SKM-1 (cell line): Measurements from ENCODE around the gene TMOD1.

ENCODE experiments used
- DNase-seq: peaks from one replicate; lab custom pipeline; 2025; ENCODE audit not compliant: unreplicated experiment; lab: John Stamatoyannopoulos, UW

The TMOD1 gene

DNA sequence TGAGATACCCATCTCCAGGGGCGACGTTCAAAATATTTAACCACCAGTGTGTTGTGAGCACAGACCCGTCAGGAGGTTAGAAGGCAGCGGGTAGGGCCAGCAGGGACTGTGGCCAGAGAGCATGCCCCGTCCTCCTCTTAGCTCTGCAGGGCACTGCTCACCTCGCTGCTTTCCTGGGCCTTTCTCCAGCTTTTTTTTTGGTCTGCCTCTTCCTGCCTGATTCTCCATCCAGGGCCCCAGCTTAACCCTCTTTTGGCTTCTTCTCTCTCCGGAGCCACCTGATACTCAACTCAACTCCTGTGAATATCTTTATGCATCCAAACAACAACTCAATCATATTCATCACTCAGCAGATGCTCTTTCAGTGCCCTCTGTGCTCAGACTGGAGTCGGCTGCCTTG lies 44.0 kb downstream of the TMOD1 start:
- DNase-seq: no peak

DNA sequence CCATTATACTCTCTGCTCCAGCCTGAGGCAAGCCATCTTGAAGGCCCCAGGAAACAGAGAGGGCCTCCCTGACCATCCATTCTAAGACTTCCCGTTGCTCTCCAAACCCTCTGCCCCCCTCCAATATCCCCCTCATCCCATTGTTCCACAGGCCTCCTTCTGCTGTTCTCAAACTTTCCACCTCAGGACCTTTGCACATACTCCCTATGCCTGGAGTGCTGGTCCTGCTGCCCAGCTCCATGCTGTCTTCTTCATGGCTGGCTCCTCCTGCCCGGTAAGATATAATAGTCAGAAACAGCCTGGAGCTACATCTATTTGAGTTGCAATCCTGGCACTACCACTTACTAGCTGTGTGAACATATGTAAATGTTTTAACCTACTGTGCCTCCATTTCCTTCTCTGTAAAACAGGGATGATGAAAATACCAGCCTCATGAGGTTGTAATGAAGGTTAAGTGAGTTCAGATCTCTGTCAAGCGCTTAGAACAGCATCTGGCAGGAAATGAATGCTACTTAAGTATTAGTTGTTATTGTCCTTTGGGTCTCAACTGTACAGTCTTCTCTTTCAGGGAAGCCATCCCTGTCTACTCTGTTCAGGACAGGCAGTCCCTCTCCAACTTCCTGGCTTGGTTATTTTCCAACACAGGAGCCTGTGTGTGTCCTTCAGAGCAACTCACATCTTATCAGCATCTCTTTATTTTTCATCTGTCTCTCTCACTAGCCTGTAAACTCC lies 45.8 kb downstream of the TMOD1 start:
- DNase-seq: no peak

DNA sequence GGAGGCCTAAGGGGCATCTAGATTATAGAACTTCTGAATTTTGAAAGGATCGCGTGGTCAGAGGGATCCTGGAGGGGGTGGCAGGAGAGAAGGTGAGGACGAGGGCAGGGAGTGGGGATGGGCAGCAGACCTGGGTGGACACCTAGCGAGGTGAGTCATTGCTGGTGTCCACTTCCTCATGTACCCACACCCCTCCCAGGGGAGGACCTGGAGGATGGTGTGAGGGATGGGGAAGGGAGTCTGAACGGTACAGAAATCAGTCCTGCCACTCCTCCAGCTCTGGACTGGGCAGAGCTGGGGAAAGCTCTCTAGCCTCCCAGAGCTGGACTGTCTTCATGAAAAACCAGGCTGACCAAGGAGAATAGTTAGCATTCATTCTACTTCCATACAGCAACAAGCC lies 46.9 kb downstream of the TMOD1 start:
- DNase-seq: no peak

DNA sequence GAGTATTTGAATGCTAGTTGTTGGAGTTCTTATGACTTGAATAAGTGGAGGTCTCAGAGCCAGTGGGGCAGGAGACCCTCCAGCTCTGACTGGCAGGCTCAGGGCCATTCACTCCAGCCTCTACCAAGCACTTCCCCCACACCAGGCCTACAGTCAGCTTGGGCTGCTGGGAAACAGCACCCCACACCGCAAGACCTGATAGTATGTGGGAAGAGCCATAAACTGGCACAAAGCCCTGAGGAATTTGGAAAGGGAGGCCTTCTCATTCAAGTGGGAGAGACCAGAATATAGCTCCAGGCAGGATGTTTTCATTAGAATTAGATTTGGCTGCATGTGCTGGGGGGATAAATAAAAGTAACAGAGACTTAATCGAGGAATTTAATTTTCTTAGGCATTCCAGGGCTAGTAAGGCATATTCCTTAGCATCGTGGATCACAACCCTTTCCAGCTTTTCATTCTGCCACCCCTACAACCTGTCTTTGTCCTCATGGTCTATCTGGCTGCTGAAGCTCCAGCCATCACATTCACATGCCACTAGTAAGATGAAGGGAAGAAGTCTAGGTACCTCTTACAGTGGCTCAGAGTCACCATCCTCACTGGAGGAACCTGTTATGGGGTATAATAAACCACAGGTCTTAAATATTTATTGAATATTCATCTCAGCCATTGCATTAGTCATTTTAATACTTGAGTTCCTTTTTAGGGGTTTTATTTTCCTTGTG lies 47.5 kb downstream of the TMOD1 start:
- no peak for DNase-seq

DNA sequence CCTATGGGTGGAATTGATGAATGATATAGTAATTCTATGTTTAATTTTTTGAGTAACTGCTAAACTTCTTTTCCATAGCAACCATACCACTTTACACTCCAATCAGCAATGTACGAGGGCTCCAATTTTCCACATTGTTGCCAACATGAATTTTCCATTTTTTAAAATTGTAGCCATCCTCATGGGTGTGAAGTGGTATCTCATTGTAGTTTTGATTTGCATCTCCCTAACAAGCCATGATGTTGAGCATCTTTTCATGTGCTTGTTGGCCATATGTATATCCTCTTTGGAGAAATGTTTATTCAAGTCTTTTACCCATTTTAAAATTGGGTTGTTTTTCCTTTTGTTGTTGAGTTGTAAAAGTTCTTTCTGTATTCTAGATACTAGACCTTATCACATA lies 48.9 kb downstream of the TMOD1 start:
- DNase-seq: no peak

DNA sequence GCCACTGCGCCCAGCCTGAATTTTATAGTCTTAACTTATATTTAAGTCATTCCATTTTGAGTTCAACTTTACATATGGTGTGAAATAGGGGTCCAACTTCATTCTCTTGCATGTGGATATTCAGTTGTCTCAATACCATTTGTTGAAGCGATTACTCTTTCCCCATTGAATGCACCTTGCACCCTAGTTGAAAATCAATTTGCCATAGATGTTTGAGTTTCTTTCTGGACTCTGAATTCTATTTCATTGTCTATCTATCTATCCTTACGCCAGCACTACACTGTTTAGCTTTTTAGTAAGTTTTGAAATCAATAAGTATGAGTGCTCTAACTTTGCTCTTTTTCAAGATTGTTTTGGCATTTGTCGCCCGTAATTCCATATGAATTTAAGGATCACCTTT lies 49.8 kb downstream of the TMOD1 start:
- no peak for DNase-seq

DNA sequence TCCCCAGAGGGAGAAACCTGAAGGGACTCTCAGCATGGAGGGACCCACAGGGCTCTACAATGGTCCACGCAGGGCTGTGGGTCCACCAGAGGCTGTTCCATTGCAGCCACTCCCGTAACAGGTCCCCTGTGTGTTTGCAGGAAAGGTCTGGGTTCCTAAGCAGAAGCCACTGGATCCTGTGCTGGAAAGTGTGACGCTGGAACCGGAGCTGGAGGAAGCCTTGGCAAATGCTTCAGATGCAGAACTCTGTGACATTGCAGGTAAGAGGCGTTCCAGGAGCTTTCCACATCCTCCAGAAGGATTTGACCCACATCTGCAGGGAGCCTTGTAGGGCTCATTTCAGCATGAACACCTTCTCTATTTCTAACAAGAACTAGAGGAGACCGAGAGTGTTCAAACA lies 51.7 kb downstream of the TMOD1 start:
- no peak for DNase-seq

DNA sequence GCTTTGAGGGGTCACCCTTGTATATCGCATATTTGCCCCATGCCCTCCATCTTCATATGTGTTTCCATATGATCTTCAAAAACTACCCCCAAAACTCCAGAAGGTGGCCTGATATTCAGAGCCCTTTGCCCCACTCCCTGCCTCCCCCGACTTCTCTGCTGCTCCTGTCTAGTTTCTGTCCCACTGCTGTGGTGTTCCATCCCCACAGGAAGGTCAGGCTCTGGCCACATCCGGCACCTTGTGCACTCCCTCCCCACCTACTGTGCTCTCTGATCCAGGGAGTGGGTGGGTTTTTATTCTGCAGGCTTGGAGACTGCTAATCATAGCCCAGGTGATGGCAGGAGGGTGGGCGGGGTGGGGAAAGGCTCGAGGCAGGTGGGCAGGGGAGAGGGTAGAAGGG lies 52.4 kb downstream of the TMOD1 start:
- no peak for DNase-seq

DNA sequence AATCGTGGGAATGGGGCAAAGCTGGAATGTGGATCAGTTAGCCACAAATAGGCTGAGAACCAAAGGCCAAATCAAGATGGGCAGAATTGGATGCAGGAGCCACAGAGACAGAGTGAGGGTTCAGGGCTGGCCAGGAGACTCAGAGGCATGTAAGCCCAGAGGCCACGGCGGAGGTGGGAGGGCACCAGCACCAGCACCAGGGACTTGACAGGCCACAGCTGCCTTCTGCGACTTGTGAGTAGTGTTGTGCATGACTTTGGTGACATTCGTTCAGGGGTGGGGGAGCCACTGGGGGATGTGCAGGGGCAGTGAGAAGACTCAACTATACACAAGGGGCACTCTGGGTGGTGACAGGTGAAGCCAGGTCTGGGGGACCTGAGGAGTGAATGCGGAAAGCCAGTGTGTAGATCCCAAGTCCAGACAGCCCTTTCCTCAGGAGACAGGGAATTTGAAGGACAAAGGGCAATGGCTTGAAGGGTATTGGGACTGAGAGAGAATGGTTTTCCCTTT lies 53.2 kb downstream of the TMOD1 start:
- no peak for DNase-seq

DNA sequence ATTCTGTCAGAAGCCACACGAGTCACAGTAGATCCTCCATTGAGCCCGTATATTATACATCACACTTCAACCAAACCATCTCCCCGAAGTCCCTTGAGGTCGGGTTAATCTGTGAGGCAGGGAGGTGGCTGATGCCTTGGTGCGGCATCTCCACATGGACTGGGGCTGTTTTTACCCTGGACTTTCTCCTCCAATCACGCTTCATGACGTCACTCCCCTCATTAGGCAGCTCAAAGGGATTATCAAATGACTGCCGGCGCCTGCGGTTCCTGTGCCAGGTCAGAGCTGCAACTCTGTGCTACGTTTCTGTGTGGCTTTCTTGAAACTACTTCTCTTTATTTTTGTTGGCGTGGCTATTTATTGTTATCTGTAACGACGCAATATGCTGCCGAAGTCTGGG lies 53.7 kb downstream of the TMOD1 start:
- no peak for DNase-seq

DNA sequence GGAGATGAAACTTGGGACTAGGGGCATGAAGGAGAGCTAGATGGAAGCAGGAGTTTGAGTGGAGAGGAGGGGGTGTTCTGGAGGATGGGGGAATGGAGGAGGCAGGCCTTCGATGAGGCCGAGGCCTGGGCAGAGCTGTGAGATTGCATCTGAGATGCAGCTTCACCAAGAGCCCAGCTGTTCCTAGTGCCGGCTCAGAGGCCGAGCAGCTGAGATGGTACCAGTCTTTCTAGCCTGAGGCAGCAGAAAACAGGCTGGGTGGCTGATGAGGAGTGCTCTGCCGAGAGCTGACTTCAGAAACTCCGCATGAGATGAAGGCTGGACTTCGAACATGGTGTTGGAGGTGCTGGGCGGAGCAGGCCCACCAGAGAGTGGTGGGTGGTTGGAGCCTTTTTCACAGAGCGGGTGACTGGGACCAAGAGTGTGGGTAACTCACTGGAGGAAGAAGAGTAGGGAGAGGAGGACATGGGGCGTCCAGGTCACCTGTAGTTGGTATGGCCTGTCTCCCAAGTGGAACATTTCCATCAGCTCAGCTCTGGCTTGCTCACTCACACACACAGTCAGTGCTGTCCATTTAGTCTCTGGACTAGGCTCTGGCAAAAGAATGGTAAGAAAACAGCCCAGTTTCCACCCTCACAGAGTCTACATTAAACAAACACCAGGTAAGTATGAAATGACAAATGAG lies 54.7 kb downstream of the TMOD1 start:
- DNase-seq: no peak

DNA sequence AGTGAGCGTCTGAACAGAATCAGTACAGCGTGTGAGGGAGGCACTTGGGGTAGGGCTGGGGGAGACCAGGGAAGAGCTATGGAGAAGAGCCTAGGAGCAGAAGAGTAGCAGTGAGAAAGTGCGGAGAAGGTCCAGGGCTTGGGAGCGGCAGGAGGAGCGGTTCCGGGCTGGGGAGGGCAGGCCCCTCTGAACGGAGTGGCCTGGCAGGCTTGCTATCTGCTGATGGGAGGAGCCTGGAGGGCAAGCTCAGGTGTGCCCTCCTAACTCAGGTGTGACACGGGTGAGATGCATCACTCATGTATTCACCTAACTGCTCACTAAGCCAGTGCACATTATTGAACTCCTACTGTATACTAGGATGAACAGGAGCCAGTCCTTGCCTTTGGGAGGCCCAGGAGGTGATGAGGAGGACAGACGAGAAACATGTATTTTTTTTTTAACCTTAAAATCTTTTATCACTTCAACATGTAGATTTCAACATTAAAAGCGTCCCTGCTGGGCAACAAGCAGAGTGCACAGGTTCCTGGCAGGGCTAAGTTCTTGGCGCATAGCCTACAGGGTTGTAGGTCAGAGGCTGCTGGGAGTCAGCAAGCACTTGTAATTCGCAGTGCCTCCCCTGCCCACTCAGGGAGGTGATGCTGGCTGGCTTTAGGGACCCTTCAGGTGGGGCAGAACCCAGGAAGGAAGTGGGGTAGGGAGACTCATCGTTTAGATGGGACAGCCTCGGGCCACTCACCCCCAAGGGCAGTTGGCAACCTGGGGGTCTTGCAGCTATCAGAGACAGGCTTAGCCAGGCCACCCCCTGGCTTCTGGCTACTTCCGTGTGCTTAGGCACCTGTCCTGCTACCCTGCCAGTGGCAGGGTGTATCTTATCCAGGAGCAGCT lies 55.5 kb downstream of the TMOD1 start:
- DNase-seq: no peak

DNA sequence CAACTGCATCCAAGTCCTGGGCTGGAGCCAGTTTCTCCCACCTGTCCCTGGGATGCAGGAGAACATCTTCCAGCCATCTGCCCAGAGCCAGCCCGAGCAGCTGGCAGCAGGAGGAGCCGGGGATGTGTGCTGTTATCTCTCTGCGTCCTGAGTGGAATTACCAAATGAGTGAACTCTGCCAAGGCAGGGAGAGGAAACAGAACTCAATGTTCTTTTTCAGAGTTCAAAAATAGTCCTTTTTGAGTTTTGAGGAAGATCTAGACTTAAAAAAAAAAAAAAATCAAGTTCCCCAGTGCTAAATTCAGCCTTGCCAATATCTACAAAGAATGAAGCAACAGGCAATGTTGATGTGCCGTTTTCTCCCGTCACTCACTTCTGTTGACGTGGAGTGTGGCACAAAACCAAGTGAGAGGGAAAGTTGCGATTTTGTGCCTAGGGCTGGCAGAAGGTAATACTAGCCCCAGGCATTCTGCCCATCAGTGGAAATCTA lies 56.2 kb downstream of the TMOD1 start:
- DNase-seq: no peak

DNA sequence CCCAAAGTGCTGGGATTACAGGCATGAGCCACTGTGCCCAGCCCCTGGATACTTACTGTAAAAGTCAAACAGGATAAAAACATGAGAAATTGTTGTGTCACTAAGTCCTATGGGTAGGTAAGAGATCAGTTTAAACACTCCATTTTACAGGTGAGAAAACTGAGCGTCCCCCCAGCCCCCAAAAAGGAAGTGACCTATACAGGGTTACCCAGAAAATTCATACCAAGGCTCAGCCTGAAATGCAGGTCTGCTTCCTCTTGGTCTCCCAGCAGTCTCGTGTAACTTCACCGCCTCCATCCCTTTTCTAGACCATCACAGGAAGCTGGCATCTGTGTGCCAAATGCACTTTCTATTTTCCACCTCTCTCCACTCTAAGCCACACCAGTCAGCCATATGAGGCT lies 57.2 kb downstream of the TMOD1 start:
- DNase-seq: no peak

DNA sequence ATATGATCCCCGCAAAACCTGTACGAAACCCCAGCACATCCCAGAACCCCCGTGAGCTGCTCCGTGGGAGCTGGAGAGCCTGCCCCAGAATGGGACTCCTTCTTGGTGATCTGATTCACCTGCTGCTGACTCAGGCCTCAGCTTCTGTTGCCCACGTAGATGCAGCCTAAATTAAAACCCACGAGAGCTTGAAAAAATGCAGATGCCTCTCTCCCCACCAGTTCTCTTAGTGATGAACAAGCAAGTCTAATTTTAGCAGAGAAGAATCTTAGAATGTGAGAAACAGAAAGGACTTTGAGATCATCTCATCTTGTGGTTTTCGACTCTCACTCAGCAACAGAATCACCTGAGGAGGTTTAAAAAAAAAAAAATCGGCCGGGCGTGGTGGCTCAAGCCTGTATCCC lies 57.6 kb downstream of the TMOD1 start:
- no peak for DNase-seq

DNA sequence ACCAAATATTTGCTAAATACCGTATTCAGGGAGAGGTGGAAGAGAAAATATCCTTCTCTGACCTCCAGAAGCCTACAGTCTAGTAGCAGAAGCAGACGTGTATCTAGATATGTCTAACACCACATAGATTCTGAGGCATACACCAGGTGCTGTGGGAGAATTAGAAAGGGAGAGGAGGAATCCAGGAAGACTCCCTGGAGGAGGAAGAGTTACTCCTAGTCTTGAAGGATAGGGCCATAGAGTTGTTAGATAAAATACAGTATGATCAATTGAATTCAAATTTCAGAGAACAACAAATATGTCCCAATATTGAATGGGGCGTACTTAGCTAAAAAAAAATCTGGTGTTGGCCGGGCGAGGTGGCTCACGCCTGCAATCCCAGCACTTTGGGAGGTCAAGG lies 58.7 kb downstream of the TMOD1 start:
- DNase-seq: no peak

DNA sequence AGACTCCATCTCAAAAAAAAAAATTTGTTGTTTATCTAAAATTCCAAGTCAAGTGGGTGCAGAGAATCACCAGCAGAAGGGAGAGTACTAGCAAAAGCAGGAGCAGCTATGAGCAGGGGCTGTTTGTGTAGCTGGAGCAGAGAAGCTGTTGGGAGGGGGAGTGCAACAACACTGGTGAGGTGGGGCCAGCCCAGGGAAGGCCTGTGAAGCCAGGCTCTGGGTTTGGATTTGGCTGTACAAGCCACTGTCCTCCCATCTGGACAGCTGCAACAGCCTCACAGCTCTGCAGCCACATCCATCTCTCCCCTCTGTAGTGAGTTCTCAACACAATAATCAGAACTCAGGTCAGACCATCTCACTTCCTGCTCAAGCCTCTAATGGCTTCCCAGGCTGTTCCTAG lies 59.4 kb downstream of the TMOD1 start:
- no peak for DNase-seq

DNA sequence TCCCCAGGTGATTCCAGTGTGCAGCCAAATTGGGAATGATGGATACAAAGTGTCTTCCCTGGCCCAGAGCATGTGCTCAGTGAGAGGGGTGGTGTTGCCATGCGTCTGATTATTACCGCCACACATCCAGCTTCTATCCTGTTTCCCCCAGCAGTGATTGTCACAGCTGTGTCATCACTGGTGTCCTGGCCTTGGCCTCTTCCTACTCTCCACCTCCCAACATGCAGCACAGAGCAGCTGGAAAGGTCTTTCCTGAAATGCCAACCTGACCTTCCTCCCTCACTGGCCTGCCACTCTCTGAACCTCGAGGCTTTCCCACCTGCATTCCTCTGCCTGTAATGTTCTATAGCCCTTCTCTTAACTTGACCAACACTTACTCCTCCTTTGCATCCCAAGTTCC lies 60.0 kb downstream of the TMOD1 start:
- DNase-seq: no peak

DNA sequence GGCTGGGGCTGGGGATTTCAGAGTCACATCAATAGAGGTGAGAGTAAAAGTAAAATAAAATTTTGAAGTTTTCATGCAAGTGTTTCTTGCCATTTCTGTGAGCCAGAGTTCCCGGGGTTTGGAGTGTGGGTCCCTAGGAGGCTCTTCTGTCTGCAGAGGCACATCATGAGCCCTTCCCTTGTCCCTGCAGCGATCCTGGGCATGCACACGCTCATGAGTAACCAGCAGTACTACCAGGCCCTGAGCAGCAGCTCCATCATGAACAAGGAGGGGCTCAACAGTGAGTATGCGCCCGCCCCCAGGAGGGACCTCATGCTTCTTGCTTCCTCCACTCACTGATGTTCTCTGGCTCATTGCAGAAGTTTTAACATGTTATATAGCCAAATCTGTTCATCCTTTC lies 61.1 kb downstream of the TMOD1 start:
- DNase-seq: no peak

DNA sequence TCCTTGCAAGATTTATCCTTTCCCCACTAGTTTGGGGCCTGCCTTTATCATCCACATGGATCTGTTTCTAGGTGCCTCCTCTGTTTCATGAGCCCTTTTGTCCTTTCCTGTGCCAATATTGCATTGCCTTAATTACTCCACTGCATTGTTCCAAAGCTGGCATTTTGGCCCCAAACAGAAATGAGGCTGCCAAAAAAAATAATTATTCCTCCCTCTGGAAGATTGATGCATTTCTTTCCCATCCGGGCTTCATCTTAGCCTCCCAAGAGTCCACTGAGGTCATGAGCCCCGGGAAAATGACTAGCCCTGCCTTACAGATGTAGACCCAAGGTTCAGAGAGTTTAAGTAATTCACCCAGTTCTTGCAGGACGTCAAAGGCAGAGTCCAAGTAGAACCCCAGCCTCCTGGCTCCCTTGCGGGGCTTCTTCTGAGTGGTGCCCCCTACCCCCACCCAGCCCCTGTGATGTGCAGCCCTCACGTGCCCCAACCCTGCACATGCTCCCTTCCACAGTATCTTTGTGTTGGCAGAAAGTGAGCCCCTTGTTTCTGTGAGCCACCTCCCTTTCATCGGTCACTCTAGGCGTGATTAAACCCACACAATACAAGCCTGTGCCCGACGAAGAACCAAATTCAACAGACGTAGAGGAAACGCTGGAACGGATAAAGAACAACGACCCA lies 62.1 kb downstream of the TMOD1 start:
- no peak for DNase-seq
